GM21423 (cell line): ENCODE data around the gene DHFR2.
"Not testable (repeated sequence)": the region's sequence is repeated elsewhere in the genome, so short reads cannot be mapped to it uniquely, and the experiment has no call there.

Source experiments
- ATAC-seq: cut with Tn5 transposase; IDR thresholded peaks from one replicate; pipeline ENCODE4 v1.9.1; 2021; ENCODE audit warnings: mild to moderate bottlenecking, moderate library complexity; ENCODE audit not compliant: unreplicated experiment

The DHFR2 gene

DNA sequence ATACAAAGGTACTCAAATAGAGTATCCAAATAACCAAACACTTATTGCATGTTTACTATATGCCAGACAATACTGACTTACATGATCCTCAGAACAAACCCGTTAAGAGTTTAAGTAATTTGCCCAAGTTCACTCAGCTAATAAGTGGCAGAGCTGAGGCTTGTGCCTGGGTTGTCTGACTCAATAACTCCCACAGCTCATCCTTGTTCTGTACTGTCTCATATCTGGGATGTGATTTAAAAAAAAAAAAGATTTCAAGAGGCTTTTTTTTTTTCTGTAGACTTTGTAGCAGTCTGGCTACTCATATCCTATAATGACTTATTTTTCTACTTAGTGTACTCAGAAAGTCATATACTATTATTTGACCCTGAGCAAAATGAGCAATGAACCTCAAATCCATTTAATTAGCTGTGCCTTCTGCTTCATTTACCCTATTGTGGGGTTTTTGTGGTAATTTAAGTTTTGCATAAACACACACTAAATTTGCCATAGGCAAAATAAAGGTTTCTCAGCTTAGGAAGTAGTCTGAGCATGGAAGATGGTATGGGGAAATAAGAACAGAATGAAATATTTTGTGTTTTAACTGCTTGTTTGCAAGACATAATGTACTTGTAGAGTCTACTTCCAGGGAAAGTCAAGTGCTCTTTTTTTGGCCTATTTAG, 3.2 kb upstream of the DHFR2 start:
- no peak for ATAC-seq

DNA sequence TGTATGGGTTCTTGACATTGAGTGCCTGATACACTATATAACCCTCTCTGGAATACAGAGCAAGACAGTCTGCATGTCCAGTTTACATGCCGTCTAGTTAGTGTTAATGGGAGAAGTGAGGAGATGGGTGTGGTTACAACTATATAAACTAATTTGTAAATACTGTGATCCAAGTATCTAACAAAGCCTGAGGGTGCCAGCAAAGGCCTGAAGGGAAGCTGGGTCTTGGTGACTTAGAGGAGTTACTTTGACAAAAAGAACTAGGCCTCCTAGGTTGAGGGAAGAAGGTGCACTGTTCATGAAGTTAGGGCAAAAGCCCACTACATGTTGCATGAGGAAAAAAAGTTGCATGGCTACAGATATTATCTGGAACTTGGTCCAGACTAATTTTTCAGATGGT, 2.4 kb upstream of the DHFR2 start:
- ATAC-seq, result no peak

DNA sequence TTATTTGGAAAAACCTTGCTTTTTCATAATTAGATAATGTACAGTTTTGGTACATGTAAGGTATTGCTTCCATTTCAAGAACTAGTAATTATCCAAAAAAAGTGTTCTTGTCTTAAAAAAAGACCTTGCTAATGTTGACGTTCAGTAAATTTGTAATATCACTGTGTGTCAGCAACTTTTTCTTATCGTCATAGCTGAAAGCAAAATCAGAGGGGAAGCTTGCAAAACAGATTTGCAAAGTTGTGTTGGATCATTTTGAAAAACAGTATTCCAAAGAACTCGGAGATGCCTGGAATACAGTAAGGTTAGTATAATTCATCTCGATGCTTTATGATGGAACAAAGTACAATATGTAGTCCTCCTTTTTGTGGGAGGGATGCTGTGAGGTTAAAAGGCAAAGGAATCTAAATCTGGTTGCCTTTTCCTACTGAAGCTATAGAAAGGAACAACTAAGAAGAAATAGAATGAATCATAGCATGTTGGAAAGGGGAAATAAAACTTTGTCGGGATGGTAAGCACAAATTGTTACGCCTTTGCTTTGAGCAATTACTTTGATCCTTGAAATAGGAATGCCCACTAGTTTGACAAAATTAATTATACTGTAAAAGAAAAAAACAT, 1.6 kb upstream of the DHFR2 start:
- ATAC-seq, result no peak

DNA sequence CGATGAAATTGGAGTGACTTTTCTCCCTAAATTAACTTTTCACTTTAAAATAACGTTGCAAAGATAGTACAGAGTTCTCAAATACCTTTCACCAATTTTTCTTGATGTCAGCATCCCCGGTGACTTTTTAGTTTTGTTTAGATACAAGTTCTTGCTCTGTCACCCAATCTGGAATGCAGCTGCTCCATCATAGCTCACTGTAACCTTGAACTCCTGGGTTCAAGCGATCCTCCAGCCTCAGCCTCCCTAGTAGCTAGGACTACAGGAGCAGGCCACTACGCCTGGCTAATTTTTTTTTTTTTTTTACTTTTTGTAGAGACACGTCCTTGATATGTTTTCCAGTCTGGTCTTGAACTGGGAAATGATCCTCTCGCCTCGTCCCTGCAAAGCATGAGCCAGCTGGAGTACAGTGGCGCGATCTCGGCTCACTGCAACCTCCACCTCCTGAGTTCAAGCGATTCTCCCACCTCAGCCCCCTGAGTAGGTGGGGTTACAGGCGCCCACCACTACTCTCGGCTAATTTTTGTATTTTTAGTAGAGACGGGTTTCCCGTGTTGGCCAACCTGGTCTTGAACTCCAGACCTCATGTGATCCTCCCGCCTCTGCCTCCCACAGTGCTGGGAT, 892 bp upstream of the DHFR2 start:
- no peak for ATAC-seq

DNA sequence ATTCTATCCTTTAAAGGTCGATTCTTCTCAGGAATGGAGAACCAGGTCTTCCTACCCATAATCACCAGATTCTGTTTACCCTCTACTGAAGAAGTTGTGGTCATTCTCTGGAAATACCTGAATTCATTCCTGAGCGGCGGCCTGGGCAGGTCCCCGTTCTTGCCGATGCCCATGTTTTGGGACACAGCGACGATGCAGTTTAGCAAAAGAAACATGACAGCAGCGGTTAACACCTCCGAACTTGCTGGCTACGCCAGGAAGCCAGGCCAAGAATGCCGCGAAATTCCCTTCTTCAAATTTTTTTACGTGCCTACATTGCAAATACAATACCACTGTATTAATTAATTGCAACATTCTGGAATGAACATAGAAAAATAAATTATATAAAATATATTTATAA, 1.4 kb downstream of the DHFR2 start:
- no peak for ATAC-seq

DNA sequence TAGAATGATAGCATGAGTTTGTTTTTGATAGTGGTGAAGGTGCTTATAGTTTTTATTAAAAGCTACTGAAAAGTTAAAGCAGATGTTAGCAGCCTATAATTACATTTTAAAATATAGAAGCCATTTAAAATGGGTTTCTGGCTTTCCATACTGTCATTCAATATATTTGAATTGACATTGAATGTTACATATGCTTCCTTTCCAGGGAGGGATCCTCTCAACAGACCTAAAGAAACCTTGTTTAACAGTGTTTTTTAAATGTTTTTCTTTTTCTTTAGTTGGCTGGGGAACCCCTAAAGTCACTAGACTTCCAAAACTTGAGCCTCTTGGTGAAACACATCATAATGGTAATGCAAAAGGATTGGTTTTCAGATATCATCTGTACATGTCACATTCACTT, 12.2 kb downstream of the DHFR2 start:
- ATAC-seq, result no peak

DNA sequence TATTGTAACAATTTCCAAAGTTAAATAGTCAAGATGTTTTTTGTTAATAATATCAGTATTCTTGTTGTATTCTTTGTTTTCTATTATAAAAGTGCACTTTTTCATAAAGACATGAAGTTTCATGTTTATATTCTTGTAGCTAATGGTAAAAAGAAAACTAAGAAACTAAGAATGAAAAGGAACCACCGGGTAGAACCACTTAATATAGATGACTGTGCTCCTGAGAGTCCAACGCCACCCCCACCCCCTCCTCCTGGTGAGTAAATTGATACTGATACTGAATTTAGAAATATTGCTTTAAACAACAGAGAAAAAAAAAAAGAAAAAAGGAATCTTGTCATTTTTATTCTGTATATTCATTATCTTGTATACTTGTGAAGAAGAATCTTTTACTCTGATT, 13.4 kb downstream of the DHFR2 start:
- no peak for ATAC-seq

DNA sequence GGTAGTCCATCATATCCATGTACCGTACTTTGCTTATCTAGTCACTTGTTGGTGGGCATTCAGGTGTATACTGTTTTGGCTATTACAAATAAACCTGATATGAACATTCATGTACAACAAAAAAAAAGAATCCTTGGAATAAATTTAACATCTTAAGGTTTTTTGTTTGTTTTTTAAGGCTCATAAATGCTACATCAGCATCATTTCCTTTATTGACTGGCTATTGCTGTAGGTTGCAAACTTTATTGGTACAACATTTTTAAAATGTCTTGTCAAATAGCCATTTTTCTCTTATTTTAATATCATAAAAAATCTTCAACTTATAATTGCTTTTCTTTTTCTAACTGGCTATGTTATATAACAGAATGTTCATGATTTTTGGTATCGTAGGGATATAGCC, 16.2 kb downstream of the DHFR2 start:
- ATAC-seq, result no peak

DNA sequence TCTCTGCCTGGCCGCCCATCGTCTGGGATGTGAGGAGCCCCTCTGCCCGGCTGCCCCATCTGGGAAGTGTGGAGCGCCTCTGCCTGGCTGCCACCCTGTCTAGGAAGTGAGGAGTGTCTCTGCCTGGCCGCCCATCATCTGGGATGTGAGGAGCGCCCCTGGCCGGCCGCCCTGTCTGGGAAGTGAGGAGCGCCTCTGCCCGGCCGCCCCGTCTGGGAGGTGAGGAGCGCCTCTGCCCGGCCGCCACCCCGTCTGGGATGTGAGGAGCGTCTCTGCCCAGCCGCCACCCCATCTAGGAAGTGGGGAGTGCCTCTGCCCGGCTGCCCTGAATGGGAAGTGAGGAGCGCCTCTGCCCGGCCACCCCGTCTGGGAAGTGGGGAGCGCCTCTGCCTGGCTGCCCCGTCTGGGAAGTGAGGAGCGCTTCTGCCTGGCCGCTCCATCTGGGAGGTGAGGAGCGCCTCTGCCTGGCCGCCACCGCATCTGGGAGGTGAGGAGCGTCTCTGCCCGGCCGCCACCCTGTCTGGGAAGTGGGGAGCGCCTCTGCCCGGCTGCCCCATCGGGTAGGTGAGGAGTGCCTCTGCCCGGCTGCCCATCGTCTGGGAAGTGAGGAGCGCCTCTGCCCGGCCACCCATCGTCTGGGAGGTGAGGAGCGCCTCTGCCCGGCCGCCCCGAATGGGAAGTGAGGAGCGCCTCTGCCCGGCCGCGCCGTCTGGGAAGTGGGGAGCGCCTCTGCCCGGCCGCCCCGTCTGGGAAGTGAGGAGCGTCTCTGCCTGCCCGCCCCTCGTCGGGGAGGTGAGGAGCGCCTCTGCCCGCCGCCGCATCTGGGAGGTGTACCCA, 18.4 kb downstream of the DHFR2 start:
- not testable (repeated sequence) for ATAC-seq

DNA sequence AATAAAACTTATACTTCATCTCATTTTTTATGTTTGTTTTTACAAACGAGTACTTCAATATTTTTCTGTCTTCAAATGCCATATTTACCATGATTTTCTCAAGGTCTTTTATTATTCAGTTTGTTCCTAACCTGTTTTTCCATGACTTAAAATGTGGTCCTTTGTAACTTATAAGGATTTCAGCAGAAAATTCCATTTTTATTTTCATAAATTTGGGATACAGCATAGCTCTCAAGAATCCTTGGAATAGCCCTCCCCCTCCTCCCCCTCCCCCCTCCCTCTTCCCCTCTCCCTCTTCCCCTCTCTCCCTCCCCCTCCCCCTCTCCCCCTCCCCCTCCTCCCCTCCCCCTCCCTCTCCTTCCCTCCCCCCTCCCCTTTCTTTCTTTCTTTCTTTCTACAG, 19.4 kb downstream of the DHFR2 start:
- ATAC-seq, result no peak

DNA sequence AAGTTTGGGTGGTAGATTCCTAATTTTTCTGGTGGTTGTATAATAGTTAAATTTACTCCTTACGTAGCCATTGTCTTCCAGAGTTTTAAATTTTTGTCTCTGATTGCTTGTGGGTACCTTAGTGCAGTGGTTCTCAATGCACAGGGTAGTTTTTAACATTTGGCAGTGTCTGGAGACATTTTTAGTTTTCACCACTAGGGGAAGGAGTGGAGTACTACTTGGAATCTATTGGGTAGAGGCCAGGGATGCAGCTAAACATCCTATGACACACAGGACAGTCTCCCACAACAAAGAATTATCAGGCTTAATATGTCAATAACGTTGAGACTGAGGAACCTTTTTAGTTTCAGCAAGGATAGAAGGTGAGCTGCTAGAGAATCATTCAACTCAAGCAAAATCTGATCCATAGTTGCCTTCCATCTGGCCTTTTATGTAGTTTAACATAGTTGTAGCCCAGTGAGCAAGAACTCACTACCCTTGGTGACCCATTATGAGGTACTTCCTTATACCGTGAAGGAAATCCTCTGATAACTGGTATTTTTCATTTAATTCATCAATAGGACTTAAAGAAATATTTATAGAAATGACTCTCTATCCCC, 25.7 kb downstream of the DHFR2 start:
- ATAC-seq, result peak; percentile 64

DNA sequence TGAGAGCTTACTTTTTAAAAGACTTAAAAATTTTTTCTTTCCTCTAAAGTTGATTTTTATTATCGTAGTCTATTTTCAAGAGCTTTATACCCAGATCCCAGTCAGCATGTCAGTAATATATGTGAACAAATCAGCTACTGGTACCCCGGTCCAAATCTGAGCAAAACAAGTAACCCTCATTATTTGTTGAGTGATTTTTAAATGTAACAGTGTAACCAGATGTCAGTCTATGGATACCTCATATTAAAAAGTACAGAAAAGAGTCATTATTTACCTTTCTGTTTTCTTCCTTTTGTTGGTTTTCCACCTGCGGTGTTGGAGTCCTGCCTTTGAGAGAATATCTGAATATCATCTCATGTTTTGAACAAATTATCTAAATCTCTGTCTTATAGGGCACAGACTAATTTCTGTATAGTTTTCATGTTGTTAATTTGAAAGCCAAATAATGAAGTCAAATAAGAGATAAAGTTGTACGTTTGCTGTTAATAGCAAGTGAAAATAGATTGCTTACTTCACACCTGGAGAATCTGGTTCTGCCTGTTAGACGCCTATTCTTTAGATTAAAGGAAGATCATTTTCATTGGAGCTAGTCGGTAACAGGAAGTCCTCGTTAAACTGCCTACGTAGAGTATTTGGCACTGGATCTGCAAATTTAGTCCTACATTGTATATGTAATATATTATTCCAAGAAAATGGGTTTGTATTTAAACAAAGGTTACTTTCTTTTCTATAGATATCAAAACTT, 34.5 kb downstream of the DHFR2 start, which contains the start of gene STX19:
Gene STX19 (minus strand): TSS at position 505 of the 745 bp plus-strand sequence. CDS start 13,328 bp downstream, outside the sequence.
- no peak for ATAC-seq

DNA sequence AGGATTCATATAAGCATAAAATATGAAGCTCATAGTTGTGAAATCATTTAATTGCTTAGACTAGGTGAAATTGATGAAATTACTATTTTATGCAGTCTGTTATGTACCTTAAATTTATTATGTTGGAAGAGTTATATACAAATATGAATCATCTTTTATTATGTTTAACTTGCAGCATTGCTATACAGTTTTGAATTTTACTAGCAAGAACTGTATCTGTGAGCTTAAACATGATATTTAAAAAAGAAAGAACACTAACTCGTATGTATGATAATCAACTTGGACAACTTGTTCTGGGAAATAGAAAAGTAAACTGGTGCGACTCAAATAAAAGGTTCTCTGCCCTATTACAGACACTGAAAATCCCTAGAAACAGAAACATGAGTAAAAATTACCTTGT, 36.1 kb downstream of the DHFR2 start:
- no peak for ATAC-seq

DNA sequence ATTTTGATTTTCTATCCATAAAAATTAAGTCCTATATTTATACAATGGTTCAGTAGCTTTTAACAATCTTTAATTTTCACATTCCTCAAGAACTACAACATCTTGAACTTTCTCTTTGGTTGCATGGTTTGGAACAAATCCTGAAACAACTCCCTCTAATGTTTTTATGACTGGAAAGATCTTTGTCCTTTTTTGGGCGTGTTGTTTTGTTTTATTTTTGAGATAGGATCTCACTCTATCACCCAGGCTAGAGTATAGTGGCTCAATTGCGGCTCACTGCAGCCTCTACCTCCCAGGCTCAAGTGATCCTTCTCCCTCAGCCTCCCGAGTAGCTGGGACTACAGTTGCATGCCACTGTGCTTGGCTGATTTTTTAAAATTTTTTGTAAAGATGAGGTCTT, 38.3 kb downstream of the DHFR2 start:
- no peak for ATAC-seq

DNA sequence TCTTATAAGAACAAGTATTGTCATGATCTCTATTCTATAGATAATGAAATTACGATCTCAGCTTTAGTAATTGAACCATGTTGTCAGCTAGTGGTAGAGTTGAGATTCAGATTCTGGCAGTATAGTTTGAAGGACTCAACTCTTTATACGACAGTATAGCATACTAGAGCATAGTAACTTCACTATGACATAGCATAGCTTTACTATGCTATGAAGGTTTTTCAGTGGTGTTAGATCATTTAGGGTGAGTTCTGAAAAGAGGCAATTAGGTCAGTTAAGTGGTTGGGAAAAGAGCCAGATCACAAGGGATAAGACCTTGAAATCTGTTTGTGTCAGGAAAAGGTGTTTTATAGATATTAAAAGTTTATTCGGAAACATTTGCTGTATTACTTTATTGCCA, 42.4 kb downstream of the DHFR2 start:
- ATAC-seq, result no peak

DNA sequence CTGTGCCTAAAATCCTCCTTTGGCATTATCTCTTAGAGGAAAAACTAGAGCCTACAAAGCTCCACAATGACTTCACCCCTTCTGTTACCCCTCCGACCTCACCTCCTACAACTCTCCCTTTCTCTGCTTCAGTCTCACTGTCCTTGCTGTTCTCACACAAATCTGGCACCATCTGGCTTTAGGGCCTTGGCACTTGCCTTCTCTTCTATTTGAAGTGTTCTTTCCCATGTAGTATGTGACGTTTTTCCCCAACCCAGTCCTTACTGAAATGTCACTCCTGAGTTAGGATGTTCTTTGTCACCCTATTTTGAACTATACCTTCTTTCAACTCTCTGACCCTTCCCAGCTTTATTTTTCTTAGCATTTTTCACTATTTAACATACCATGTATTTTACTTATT, 43.1 kb downstream of the DHFR2 start:
- no peak for ATAC-seq

DNA sequence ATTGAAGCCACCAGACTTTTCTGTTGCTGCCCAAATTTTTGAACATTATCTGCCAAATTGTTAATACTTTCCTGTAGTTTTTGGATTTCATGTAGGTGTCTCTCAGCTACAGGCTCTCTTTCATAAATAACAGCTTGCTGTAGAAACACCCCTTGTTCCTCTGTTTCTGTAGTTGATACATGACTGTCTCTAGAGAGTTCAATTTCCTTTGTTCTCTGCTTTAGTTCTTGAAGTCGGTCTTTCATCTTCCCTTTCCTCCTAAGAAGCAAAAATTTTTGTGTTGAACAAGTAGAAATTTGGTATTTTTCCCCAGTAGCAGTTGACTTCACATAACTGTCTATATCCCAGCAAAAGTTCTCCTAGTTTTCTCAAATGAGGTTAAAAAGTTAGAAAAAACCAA, 47.7 kb downstream of the DHFR2 start:
- no peak for ATAC-seq

DNA sequence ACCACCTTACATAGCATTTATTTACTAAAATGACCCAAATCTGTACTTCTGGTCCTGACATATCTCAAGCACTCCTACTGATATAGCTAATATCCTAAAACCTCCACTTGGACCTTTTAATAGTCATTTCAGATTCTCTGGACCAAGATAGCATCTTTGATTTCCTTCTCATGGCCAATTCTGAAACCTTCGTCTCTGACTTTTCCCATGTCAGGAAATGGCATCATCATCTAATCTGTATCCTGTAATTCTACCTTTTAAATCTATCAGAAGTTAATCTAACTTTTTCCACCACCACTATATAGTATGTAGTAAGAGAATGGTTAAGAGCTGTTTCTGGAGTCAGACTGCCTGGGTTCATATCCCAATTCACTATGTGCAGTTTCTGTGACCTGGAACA, 50.5 kb downstream of the DHFR2 start:
- ATAC-seq, result no peak

DNA sequence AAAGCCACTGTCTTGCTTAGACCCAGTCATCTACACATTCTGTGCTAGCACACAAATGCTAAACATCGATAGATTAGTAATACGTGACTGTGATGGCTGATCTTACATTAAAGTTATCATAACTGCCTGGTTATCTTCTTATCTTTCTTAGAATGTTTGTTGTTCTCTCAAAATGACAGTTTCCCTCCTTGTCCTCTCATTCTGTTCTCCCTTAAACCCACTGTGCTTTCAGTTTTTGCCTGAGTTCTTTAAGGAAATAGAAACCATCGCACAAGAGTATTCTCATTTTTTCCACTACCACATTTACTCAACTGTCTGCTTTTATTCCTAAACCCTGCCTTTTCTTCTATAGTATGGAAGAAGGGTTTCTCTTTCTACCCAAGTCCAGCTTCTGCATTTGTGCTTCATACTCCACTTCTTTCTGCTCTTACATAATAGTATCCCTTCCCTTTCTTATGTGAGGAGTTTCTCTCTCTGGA, 51.4 kb downstream of the DHFR2 start:
- no peak for ATAC-seq

DNA sequence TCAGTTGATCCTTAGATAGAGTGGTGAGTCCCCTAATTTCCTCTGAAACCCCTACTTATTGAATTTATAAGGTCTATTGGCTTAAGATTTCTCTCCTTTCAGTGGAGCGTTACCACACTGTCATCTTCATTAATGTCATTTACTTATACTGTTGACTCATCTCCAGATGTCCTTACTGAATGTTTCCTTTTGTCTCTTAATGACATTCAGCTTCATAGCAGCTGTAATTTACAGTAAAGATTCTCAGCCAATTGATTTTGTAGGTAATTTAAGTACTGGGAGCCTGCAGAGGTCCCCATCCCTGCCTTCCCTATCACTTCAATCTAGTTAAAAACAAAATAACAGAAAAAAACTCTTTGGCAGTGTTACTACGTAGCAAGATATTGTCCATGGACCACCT, 53.1 kb downstream of the DHFR2 start:
- no peak for ATAC-seq
